Measurements from ENCODE around the gene ATP5F1E.
A peak's percentile ranks its signal among the peaks of the same experiment; 100 is the strongest.
"Not testable (repeated sequence)": the region's sequence is repeated elsewhere in the genome, so short reads cannot be mapped to it uniquely, and the experiment has no call there.

Gene ATP5F1E

GRCh38 chr20:59043698-59044097, 11.6 kb upstream of the ATP5F1E start:
- Histone ChIP-seq H3K4me3 (ENCODE audit: low read length in 2 of 2) (no peak overlapping the region), H3K4me1 (ENCODE audit: control insufficient read depth, insufficient read depth, low read length) (peaks cover 15% of the 10 kb centered on the region), H3K27me3 (ENCODE audit: control insufficient read depth in 1 of 2, insufficient read depth in 2 of 2, low read length in 2 of 2) (no peaks in the 10 kb centered on the region), H3K9ac (ENCODE audit: low read length in 2 of 2) (no peak overlapping the region), H3K36me3 (ENCODE audit: control insufficient read depth in 2 of 2, insufficient read depth in 2 of 2, low read length in 2 of 2) (no peaks in the 10 kb centered on the region), H3K27ac (ENCODE audit: low read length) (peak overlapping the region; percentile 49), H3K9me3 (ENCODE audit: control insufficient read depth in 2 of 2, low read length in 2 of 2) (no peaks in the 10 kb centered on the region)

GRCh38 chr20:59042796-59043631, 10.9 kb upstream of the ATP5F1E start:
- Histone ChIP-seq H3K9me3 (ENCODE audit: control insufficient read depth in 2 of 2, low read length in 2 of 2) (no peaks in the 10 kb centered on the region), H3K27ac (ENCODE audit: low read length) (peak overlapping the region; percentile 50), H3K36me3 (ENCODE audit: control insufficient read depth in 2 of 2, insufficient read depth in 2 of 2, low read length in 2 of 2) (peaks cover under 1 to 3% of the 10 kb centered on the region in 2 donors), H3K27me3 (ENCODE audit: control insufficient read depth in 1 of 2, insufficient read depth in 2 of 2, low read length in 2 of 2) (no peaks in the 10 kb centered on the region), H3K4me3 (ENCODE audit: low read length in 2 of 2) (peak overlapping the region; percentile 72 to 87), H3K4me1 (ENCODE audit: control insufficient read depth, insufficient read depth, low read length) (peaks cover 15% of the 10 kb centered on the region), H3K9ac (ENCODE audit: low read length in 2 of 2) (peak overlapping the region; percentile 73 to 79)

GRCh38 chr20:59042151-59042795, 10.1 kb upstream of the ATP5F1E start, which contains the start of gene PRELID3B:
TSS of gene PRELID3B (minus strand) at chr20:59042786. CDS start at chr20:59042730, 56 bp downstream.
- H3K27me3 ChIP-seq (ENCODE audit: control insufficient read depth in 1 of 2, insufficient read depth in 2 of 2, low read length in 2 of 2) = no peaks in the 10 kb centered on the region
- peak within 1 kb of the TSS; percentile 50 for H3K27ac ChIP-seq (ENCODE audit: low read length)
- H3K36me3 ChIP-seq (ENCODE audit: control insufficient read depth in 2 of 2, insufficient read depth in 2 of 2, low read length in 2 of 2) = peaks cover 8 to 9% of the 10 kb centered on the region in 2 donors
- H3K9me3 ChIP-seq (ENCODE audit: control insufficient read depth in 2 of 2, low read length in 2 of 2) = no peaks in the 10 kb centered on the region
- H3K9ac ChIP-seq (ENCODE audit: low read length in 2 of 2) = peak within 1 kb of the TSS; percentile 73 to 84
- H3K4me3 ChIP-seq (ENCODE audit: low read length in 2 of 2) = peak within 1 kb of the TSS; percentile 72 to 87
- H3K4me1 ChIP-seq (ENCODE audit: control insufficient read depth, insufficient read depth, low read length) = peaks cover 15% of the 10 kb centered on the region

GRCh38 chr20:59041487-59041886, 9.4 kb upstream of the ATP5F1E start:
- peaks cover 11 to 15% of the 10 kb centered on the region in 2 donors for H3K36me3 ChIP-seq (ENCODE audit: control insufficient read depth in 2 of 2, insufficient read depth in 2 of 2, low read length in 2 of 2)
- H3K27me3 ChIP-seq (ENCODE audit: control insufficient read depth in 1 of 2, insufficient read depth in 2 of 2, low read length in 2 of 2); H3K9ac ChIP-seq (ENCODE audit: low read length in 2 of 2); H3K9me3 ChIP-seq (ENCODE audit: control insufficient read depth in 2 of 2, low read length in 2 of 2); H3K27ac ChIP-seq (ENCODE audit: low read length): not testable (repeated sequence)
- peak overlapping the region; percentile 72 to 87 for H3K4me3 ChIP-seq (ENCODE audit: low read length in 2 of 2)
- H3K4me1 ChIP-seq (ENCODE audit: control insufficient read depth, insufficient read depth, low read length) = peaks cover 15% of the 10 kb centered on the region

GRCh38 chr20:59040667-59041066, 8.5 kb upstream of the ATP5F1E start:
- H3K27me3 ChIP-seq (ENCODE audit: control insufficient read depth in 1 of 2, insufficient read depth in 2 of 2, low read length in 2 of 2) = no peaks in the 10 kb centered on the region
- H3K27ac ChIP-seq (ENCODE audit: low read length) = no peak overlapping the region
- no peak overlapping the region for H3K9ac ChIP-seq (ENCODE audit: low read length in 2 of 2)
- H3K36me3 ChIP-seq (ENCODE audit: control insufficient read depth in 2 of 2, insufficient read depth in 2 of 2, low read length in 2 of 2) = peaks cover 18 to 23% of the 10 kb centered on the region in 2 donors
- H3K4me3 ChIP-seq (ENCODE audit: low read length in 2 of 2) = no peak overlapping the region
- H3K4me1 ChIP-seq (ENCODE audit: control insufficient read depth, insufficient read depth, low read length) = peaks cover 15% of the 10 kb centered on the region
- no peaks in the 10 kb centered on the region for H3K9me3 ChIP-seq (ENCODE audit: control insufficient read depth in 2 of 2, low read length in 2 of 2)

GRCh38 chr20:59039233-59039632, 7.1 kb upstream of the ATP5F1E start:
- peaks cover 24 to 29% of the 10 kb centered on the region in 2 donors for H3K36me3 ChIP-seq (ENCODE audit: control insufficient read depth in 2 of 2, insufficient read depth in 2 of 2, low read length in 2 of 2)
- H3K27ac ChIP-seq (ENCODE audit: low read length) = no peak overlapping the region
- no peak overlapping the region for H3K4me3 ChIP-seq (ENCODE audit: low read length in 2 of 2)
- H3K9me3 ChIP-seq (ENCODE audit: control insufficient read depth in 2 of 2, low read length in 2 of 2) = no peaks in the 10 kb centered on the region
- peaks cover 15% of the 10 kb centered on the region for H3K4me1 ChIP-seq (ENCODE audit: control insufficient read depth, insufficient read depth, low read length)
- H3K27me3 ChIP-seq (ENCODE audit: control insufficient read depth in 1 of 2, insufficient read depth in 2 of 2, low read length in 2 of 2) = no peaks in the 10 kb centered on the region
- no peak overlapping the region for H3K9ac ChIP-seq (ENCODE audit: low read length in 2 of 2)

- no peaks in the 10 kb centered on the region for H3K9me3 ChIP-seq (ENCODE audit: control insufficient read depth in 2 of 2, low read length in 2 of 2)
- no peak overlapping the region for H3K4me3 ChIP-seq (ENCODE audit: low read length in 2 of 2)
- no peaks in the 10 kb centered on the region for H3K27me3 ChIP-seq (ENCODE audit: control insufficient read depth in 1 of 2, insufficient read depth in 2 of 2, low read length in 2 of 2)
- peaks cover 11% of the 10 kb centered on the region for H3K4me1 ChIP-seq (ENCODE audit: control insufficient read depth, insufficient read depth, low read length)
- peaks cover 24 to 29% of the 10 kb centered on the region in 2 donors for H3K36me3 ChIP-seq (ENCODE audit: control insufficient read depth in 2 of 2, insufficient read depth in 2 of 2, low read length in 2 of 2)
- H3K9ac ChIP-seq (ENCODE audit: low read length in 2 of 2) = no peak overlapping the region
- H3K27ac ChIP-seq (ENCODE audit: low read length) = no peak overlapping the region
These were observed 5.3 kb upstream of the ATP5F1E start for GRCh38 chr20:59037386-59037785.

GRCh38 chr20:59035381-59035780, 3.2 kb upstream of the ATP5F1E start:
- no peak overlapping the region for H3K9ac ChIP-seq (ENCODE audit: low read length in 2 of 2)
- peaks cover 9% of the 10 kb centered on the region for H3K4me1 ChIP-seq (ENCODE audit: control insufficient read depth, insufficient read depth, low read length)
- no peak overlapping the region for H3K27ac ChIP-seq (ENCODE audit: low read length)
- H3K9me3 ChIP-seq (ENCODE audit: control insufficient read depth in 2 of 2, low read length in 2 of 2) = no peaks in the 10 kb centered on the region
- no peaks in the 10 kb centered on the region for H3K27me3 ChIP-seq (ENCODE audit: control insufficient read depth in 1 of 2, insufficient read depth in 2 of 2, low read length in 2 of 2)
- peaks cover 24 to 30% of the 10 kb centered on the region in 2 donors for H3K36me3 ChIP-seq (ENCODE audit: control insufficient read depth in 2 of 2, insufficient read depth in 2 of 2, low read length in 2 of 2)
- H3K4me3 ChIP-seq (ENCODE audit: low read length in 2 of 2) = no peak overlapping the region

- no peak overlapping the region for H3K27ac ChIP-seq (ENCODE audit: low read length)
- peaks cover 28 to 38% of the 10 kb centered on the region in 2 donors for H3K36me3 ChIP-seq (ENCODE audit: control insufficient read depth in 2 of 2, insufficient read depth in 2 of 2, low read length in 2 of 2)
- no peak overlapping the region for H3K4me3 ChIP-seq (ENCODE audit: low read length in 2 of 2)
- no peaks in the 10 kb centered on the region for H3K9me3 ChIP-seq (ENCODE audit: control insufficient read depth in 2 of 2, low read length in 2 of 2)
- no peaks in the 10 kb centered on the region for H3K27me3 ChIP-seq (ENCODE audit: control insufficient read depth in 1 of 2, insufficient read depth in 2 of 2, low read length in 2 of 2)
- H3K9ac ChIP-seq (ENCODE audit: low read length in 2 of 2) = no peak overlapping the region
- H3K4me1 ChIP-seq (ENCODE audit: control insufficient read depth, insufficient read depth, low read length) = peaks cover 14% of the 10 kb centered on the region
These were observed 1.6 kb upstream of the ATP5F1E start for GRCh38 chr20:59033616-59034165.

GRCh38 chr20:59033093-59033492, 958 bp upstream of the ATP5F1E start:
- peaks cover 14% of the 10 kb centered on the region for H3K4me1 ChIP-seq (ENCODE audit: control insufficient read depth, insufficient read depth, low read length)
- peaks cover 28 to 40% of the 10 kb centered on the region in 2 donors for H3K36me3 ChIP-seq (ENCODE audit: control insufficient read depth in 2 of 2, insufficient read depth in 2 of 2, low read length in 2 of 2)
- no peaks in the 10 kb centered on the region for H3K9me3 ChIP-seq (ENCODE audit: control insufficient read depth in 2 of 2, low read length in 2 of 2)
- peak overlapping the region in 1 of 2 donors; percentile 67 for H3K9ac ChIP-seq (ENCODE audit: low read length in 2 of 2)
- H3K4me3 ChIP-seq (ENCODE audit: low read length in 2 of 2) = peak overlapping the region; percentile 72 to 85
- H3K27ac ChIP-seq (ENCODE audit: low read length) = peak overlapping the region; percentile 77
- H3K27me3 ChIP-seq (ENCODE audit: control insufficient read depth in 1 of 2, insufficient read depth in 2 of 2, low read length in 2 of 2) = no peaks in the 10 kb centered on the region

All from stomach smooth muscle (tissue), 2 donors.